Measurements from ENCODE around the gene RASD1.

RASD1 gene

DNA sequence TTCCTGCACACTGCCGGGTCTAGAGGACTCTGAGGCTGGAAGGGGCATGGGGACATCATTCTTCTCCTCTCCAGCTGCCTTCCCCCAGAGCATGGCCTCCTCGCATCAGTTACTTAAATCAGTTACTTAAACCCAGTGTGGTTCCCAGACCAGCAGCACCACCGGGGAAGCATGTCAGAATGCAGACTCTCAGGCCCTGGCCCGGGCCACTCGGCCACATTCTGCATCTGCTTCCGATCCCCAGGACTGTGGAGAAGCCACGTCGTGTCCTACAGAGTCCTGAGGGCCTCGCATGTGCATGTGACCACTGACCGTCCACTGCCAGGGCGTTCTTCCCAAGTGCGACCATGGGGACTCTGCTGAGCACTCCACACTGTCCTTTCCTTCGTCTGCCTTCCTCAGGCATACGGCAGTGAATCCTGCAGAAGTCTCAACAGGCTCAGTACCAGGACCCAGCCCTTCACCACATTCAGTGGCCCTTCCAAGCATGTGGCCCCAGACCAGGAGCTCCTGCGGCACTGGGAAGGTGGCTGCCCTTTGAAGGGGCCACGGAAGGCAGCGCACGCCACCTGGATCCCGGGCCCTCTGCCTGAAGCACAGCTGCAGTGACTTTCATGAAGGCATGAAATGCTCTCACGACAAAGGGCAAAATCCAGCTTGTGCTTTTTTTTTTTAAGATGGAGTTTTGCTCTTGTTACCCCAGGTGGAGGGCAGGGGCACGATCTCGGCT, 46.9 kb upstream of the RASD1 start:
- Histone ChIP-seq H3K27ac (ENCODE audit: low read depth, low read length) (no peak overlapping the region), H3K9me3 (ENCODE audit: control insufficient read depth, insufficient read depth, low read length) (no peaks in the 10 kb centered on the region), H3F3A (ENCODE audit: control insufficient read depth, insufficient read depth) (no peaks in the 10 kb centered on the region), H3K4me1 (ENCODE audit: control insufficient read depth, low read length) (no peaks in the 10 kb centered on the region), H3K4me2 (ENCODE audit: low read length) (no peak overlapping the region), H3K9me2 (replicated peaks; ENCODE audit: control insufficient read depth, low read length) (no peaks in the 10 kb centered on the region), H3K4me3 (ENCODE audit: low read length) (no peak overlapping the region), H3K79me2 (ENCODE audit: control insufficient read depth, low read length) (no peaks in the 10 kb centered on the region), H4K20me1 (ENCODE audit: control insufficient read depth, insufficient read depth, low read depth, low read length) (no peaks in the 10 kb centered on the region; the same call in 1 of the 2 replicates), H3K27me3 (ENCODE audit: control insufficient read depth, low read length) (no peaks in the 10 kb centered on the region), H3K36me3 (ENCODE audit: control insufficient read depth, low read length) (no peaks in the 10 kb centered on the region)
- TF ChIP-seq, protein P1, sequence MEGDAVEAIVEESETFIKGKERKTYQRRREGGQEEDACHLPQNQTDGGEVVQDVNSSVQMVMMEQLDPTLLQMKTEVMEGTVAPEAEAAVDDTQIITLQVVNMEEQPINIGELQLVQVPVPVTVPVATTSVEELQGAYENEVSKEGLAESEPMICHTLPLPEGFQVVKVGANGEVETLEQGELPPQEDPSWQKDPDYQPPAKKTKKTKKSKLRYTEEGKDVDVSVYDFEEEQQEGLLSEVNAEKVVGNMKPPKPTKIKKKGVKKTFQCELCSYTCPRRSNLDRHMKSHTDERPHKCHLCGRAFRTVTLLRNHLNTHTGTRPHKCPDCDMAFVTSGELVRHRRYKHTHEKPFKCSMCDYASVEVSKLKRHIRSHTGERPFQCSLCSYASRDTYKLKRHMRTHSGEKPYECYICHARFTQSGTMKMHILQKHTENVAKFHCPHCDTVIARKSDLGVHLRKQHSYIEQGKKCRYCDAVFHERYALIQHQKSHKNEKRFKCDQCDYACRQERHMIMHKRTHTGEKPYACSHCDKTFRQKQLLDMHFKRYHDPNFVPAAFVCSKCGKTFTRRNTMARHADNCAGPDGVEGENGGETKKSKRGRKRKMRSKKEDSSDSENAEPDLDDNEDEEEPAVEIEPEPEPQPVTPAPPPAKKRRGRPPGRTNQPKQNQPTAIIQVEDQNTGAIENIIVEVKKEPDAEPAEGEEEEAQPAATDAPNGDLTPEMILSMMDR (IDR thresholded peaks at IDR 0.05; ENCODE audit: low read depth, low read length, poor library complexity, severe bottlenecking): no peak
- TF ChIP-seq EZH2phosphoT487 (IDR thresholded peaks at IDR 0.05; ENCODE audit: borderline replicate concordance, low read length): no peak

DNA sequence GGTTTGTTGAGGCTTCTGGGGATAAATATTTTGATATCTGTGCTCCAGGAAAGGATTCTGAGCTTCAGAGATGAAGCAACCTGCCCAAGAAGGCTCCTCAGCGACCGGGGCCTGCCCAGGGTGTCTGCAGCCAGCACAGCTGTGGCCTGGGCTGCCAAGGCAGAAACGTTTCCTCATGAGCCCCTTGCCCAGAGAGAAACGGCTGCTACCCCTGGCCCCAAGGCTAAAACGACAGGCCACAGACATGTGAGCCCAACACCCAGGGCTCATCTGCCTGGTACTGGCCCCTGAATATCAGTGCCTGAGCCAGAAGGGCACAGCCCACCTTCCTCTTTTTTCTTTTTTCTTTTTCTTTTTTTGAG, 45.4 kb upstream of the RASD1 start:
- H3K9me2 ChIP-seq (replicated peaks; ENCODE audit: control insufficient read depth, low read length): no peaks in the 10 kb centered on the region
- H3K4me1 ChIP-seq (ENCODE audit: control insufficient read depth, low read length): no peaks in the 10 kb centered on the region
- H4K20me1 ChIP-seq (ENCODE audit: control insufficient read depth, insufficient read depth, low read depth, low read length): no peaks in the 10 kb centered on the region; the same call in 1 of the 2 replicates
- no peaks in the 10 kb centered on the region for H3F3A ChIP-seq (ENCODE audit: control insufficient read depth, insufficient read depth)
- H3K4me2 ChIP-seq (ENCODE audit: low read length): no peak overlapping the region
- TF ChIP-seq, protein P1 (IDR thresholded peaks at IDR 0.05; ENCODE audit: low read depth, low read length, poor library complexity, severe bottlenecking): no peak
- TF ChIP-seq EZH2phosphoT487 (IDR thresholded peaks at IDR 0.05; ENCODE audit: borderline replicate concordance, low read length): no peak
- no peak overlapping the region for H3K4me3 ChIP-seq (ENCODE audit: low read length)
- no peaks in the 10 kb centered on the region for H3K79me2 ChIP-seq (ENCODE audit: control insufficient read depth, low read length)
- no peaks in the 10 kb centered on the region for H3K36me3 ChIP-seq (ENCODE audit: control insufficient read depth, low read length)
- no peak overlapping the region for H3K27ac ChIP-seq (ENCODE audit: low read depth, low read length)
- H3K27me3 ChIP-seq (ENCODE audit: control insufficient read depth, low read length): no peaks in the 10 kb centered on the region
- H3K9me3 ChIP-seq (ENCODE audit: control insufficient read depth, insufficient read depth, low read length): no peaks in the 10 kb centered on the region

DNA sequence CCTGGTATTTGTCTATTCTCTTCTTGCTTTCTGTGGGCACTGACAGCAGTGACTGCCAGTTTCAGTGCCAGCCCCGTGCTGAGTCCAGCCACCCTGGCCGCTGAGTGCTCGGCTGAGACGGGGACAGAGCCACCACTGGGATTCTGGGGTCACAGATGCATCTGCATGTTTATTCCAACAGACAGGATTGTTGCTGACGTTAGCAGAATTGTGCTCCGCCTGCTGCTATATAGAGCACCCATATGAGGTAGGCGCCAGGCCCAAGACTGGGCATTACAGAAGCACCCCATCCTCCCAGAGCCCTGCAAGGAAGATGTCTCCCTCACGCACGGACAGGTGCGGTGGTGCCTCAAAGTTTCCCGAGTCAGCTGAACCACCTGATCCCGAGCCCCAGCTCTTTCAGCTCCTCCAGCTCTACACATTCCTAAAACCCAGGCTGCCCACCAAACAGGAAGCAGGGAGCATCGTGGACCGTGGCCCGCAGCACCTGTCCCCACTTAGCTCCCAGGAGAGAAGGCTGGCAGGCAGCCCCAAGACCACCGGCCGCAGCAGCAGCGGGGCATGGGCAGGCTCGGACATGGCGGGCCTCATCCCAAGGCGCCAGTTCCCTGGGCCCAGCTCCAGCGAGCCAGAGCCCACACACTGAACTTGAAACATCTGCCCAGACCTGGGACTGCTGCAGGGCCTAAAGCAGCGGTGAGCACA, 44.9 kb upstream of the RASD1 start:
- Histone ChIP-seq H4K20me1 (ENCODE audit: control insufficient read depth, insufficient read depth, low read depth, low read length) (no peaks in the 10 kb centered on the region; the same call in 1 of the 2 replicates), H3K9me3 (ENCODE audit: control insufficient read depth, insufficient read depth, low read length) (no peaks in the 10 kb centered on the region), H3K79me2 (ENCODE audit: control insufficient read depth, low read length) (no peaks in the 10 kb centered on the region), H3K27me3 (ENCODE audit: control insufficient read depth, low read length) (no peaks in the 10 kb centered on the region), H3K4me1 (ENCODE audit: control insufficient read depth, low read length) (no peaks in the 10 kb centered on the region), H3F3A (ENCODE audit: control insufficient read depth, insufficient read depth) (no peaks in the 10 kb centered on the region), H3K27ac (ENCODE audit: low read depth, low read length) (no peak overlapping the region), H3K36me3 (ENCODE audit: control insufficient read depth, low read length) (no peaks in the 10 kb centered on the region), H3K9me2 (replicated peaks; ENCODE audit: control insufficient read depth, low read length) (no peaks in the 10 kb centered on the region), H3K4me2 (ENCODE audit: low read length) (no peak overlapping the region), H3K4me3 (ENCODE audit: low read length) (no peak overlapping the region)
- no peak for TF ChIP-seq EZH2phosphoT487 (IDR thresholded peaks at IDR 0.05; ENCODE audit: borderline replicate concordance, low read length)
- TF ChIP-seq, protein P1 (IDR thresholded peaks at IDR 0.05; ENCODE audit: low read depth, low read length, poor library complexity, severe bottlenecking): no peak
